Neutrophil (primary cell): Measurements from ENCODE around the gene PDCD5.

ENCODE experiments used
- H3K27ac ChIP-seq: fragments of 200-600 bp; sonication (generic); 2 replicates; pipeline ENCODE4 v1.5.1; 2016; ENCODE audit warnings: mild to moderate bottlenecking, moderate library complexity
- H3K27me3 ChIP-seq: fragments of 200-600 bp; sonication (generic); 2 replicates; pipeline ENCODE4 v1.6.0; 2016; ENCODE audit warnings: mild to moderate bottlenecking
- H3K36me3 ChIP-seq: fragments of 200-600 bp; sonication (generic); 2 replicates; pipeline ENCODE4 v1.5.1; 2017
- H3K4me1 ChIP-seq, 2 experiments: fragments of 200-600 bp in 1 of 2; sonication (generic) in 1 of 2; 1 replicate in 1 of 2; 2 replicates in 1 of 2; pipeline versions ENCODE4 v1.5.1 to v1.6.1; 2013 to 2016; ENCODE audit warnings: low read depth in 1 of 2, low read length in 1 of 2, mild to moderate bottlenecking in 1 of 2, moderate library complexity in 1 of 2; ENCODE audit not compliant: control insufficient read depth in 1 of 2, insufficient read depth in 1 of 2
- H3K4me3 ChIP-seq, 2 experiments: fragments of 200-600 bp in 1 of 2; sonication (generic) in 1 of 2; 1 replicate in 1 of 2; 2 replicates in 1 of 2; pipeline ENCODE4 v1.5.1; 2013 to 2016; ENCODE audit warnings: low read depth in 1 of 2, low read length in 1 of 2, mild to moderate bottlenecking in 1 of 2, moderate library complexity in 1 of 2
- H3K9me3 ChIP-seq: fragments of 200-600 bp; sonication (generic); 2 replicates; pipeline ENCODE4 v1.5.1; 2016
- CTCF ChIP-seq: fragments of 200-600 bp; sonication (generic); IDR thresholded peaks from 2 replicates; pipeline ENCODE4 v1.5.1; 2016; ENCODE audit warnings: antibody characterized with exemption

Gene PDCD5

GRCh38 chr19:32595491-32595890 lies 14.5 kb downstream of the PDCD5 start:
- Histone ChIP-seq H3K27me3 (no peaks in the 10 kb centered on the region), H3K4me3 (no peak overlapping the region), H3K9me3 (no peaks in the 10 kb centered on the region), H3K27ac (no peak overlapping the region), H3K4me1 (no peaks in the 10 kb centered on the region), H3K36me3 (peaks cover 67% of the 10 kb centered on the region)
- no peak for TF ChIP-seq CTCF

- TF ChIP-seq CTCF, result no peak
These were observed 17.0 kb downstream of the PDCD5 start for GRCh38 chr19:32598022-32598421.

GRCh38 chr19:32599258-32599657 lies 18.3 kb downstream of the PDCD5 start:
- no peak overlapping the region for H3K4me3 ChIP-seq
- H3K27ac ChIP-seq, result no peak overlapping the region
- peaks cover 96% of the 10 kb centered on the region for H3K36me3 ChIP-seq
- H3K9me3 ChIP-seq, result no peaks in the 10 kb centered on the region
- no peaks in the 10 kb centered on the region for H3K27me3 ChIP-seq
- no peaks in the 10 kb centered on the region for H3K4me1 ChIP-seq
- no peak for TF ChIP-seq CTCF

More at GRCh38 chr19:32598022-32598421, 17.0 kb downstream of the PDCD5 start:
- no peak overlapping the region for H3K27ac ChIP-seq
- H3K4me3 ChIP-seq, result no peak overlapping the region
- H3K27me3 ChIP-seq, result no peaks in the 10 kb centered on the region
- H3K4me1 ChIP-seq, result no peaks in the 10 kb centered on the region
- peaks cover 91% of the 10 kb centered on the region for H3K36me3 ChIP-seq
- H3K9me3 ChIP-seq, result no peaks in the 10 kb centered on the region

DNA sequence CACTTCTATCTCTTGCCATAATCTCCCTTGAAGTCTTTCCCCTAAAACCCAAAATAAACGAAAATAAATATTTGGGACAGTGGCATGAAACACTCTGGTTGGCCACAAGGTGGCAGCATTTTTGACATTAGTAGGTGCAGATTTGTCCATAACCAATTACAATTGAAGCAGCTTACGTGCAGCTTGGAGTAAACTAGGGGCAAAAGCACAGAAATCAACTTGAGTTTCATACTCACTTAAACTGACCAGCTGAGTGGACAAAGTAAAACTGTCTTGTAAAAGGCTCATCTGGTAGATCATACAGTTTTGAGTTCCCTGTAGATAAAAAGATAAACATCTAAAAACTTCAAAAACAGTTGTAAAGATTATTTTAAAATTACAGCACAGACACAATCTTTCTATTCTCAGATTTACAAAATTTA lies 18.8 kb downstream of the PDCD5 start:
- Histone ChIP-seq H3K4me3 (no peak overlapping the region), H3K4me1 (no peaks in the 10 kb centered on the region), H3K27ac (no peak overlapping the region), H3K9me3 (no peaks in the 10 kb centered on the region), H3K27me3 (no peaks in the 10 kb centered on the region), H3K36me3 (peaks cover 96% of the 10 kb centered on the region)
- TF ChIP-seq CTCF, result peak; percentile 83

- H3K4me3 ChIP-seq, result no peak overlapping the region
- no peak for TF ChIP-seq CTCF
- no peaks in the 10 kb centered on the region for H3K9me3 ChIP-seq
- H3K4me1 ChIP-seq, result no peaks in the 10 kb centered on the region
- no peak overlapping the region for H3K27ac ChIP-seq
- no peaks in the 10 kb centered on the region for H3K27me3 ChIP-seq
- peaks cover 86% of the 10 kb centered on the region for H3K36me3 ChIP-seq
These were observed 23.0 kb downstream of the PDCD5 start for GRCh38 chr19:32603961-32604360.

DNA sequence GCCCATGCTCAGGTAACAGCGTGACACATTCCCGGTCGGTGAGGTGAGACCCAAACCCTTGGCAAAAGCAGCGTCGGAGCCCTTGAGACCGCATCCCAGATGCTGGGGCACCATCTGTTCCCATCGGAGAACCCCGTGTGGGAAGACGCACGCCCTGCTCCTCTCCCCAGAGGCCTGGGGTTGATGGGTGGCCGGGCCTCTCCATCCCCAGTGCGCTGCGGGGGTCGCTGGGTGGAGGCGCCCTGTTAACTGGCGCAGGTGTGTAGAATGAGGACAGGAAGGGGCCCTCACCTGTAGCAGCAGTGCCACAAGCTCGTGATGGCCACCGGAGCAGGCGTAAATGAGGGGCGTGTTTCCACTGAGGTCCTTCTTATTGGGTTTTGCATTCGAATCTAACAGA lies 24.6 kb downstream of the PDCD5 start:
- Histone ChIP-seq H3K27ac (no peak overlapping the region), H3K36me3 (peaks cover 78% of the 10 kb centered on the region), H3K4me1 (no peaks in the 10 kb centered on the region), H3K27me3 (no peaks in the 10 kb centered on the region), H3K9me3 (no peaks in the 10 kb centered on the region), H3K4me3 (no peak overlapping the region)
- no peak for TF ChIP-seq CTCF
